GM19099 (cell line): Measurements from ENCODE around the gene MTRF1.

Experiments
- POLR2A ChIP-seq: IDR thresholded peaks from 3 replicates; pipeline ENCODE4 v1.6.1; 2011; ENCODE audit warnings: low read depth; ENCODE audit not compliant: insufficient read length; ENCODE audit errors: extremely low read depth

The MTRF1 gene

DNA sequence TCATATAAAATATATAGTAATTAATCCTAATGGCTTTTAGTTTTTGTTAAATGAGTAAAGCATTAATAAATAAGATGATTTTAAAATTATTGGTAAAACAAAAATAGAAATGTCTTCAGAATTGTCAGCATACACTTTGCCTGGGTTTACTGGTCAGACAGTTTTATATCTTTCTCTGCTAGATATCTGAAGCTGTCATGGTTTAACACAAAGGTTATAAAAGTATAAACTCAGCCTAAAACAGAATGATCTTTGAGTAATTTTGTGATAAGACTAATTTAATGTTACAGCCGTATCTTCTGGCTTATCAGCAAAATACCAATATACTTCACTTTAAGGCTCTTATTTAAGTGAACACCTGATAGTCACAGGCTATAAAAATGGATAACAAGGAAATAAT lies 29.9 kb upstream of the MTRF1 start:
- no peak for TF ChIP-seq POLR2A

GRCh38 chr13:41291246-41291645 lies 27.9 kb upstream of the MTRF1 start:
- TF ChIP-seq POLR2A = no peak

DNA sequence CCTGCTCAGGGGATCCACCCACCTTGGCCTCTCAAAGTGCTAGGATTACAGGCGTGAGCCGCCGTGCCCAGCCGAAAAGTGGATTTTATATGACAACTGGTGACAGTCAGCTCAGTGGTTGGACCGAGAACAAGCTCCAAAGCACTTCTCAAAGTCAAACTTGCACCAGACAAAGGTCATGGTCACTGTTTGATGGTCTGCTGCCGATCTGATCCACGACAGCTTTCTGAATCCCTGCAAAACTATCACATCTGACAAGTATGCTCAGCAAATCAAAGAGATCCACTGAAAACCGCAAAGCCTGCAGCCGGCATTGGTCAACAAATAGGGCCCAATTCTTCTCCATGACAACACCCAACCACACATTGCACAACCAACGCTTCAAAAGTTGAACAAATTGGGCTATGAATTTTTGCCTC lies 26.1 kb upstream of the MTRF1 start:
- no peak for TF ChIP-seq POLR2A

- TF ChIP-seq POLR2A = no peak
Measured at GRCh38 chr13:41286370-41286769, 23.0 kb upstream of the MTRF1 start.

DNA sequence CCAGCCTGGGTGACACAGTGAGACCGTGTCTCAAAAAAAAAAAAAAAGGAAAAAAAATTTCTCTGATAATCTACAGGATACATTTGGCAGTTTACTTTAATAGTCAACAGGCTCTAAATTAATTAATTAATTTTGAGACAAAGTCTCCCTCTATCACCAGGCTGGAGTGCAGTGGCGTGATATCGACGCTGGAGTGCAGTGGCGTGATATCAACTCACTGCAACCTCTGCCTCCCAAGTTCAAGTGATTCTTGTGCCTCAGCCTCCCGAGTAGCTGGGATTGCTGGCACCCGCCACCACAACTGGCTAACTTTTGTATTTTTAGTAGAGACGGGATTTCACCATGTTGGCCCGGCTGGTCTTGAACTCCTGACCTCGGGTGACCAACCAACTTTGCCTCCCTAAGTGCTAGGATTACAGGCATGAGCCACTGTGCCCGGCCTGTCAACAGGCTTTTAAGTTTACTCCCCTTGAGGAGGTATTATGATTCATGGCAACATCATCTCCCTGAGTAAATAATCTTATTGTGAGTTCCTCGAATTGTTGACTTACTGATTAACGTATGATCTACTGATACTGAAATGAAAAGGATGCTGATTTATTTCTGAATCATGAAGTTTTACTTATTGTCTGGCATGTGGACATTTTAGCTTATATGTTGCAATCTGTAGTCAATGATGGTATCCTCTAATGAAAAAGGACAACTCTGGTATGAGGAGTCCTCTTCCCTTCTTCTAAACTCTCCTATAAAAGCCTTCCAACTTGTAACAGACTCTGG lies 21.3 kb upstream of the MTRF1 start:
- no peak for TF ChIP-seq POLR2A

DNA sequence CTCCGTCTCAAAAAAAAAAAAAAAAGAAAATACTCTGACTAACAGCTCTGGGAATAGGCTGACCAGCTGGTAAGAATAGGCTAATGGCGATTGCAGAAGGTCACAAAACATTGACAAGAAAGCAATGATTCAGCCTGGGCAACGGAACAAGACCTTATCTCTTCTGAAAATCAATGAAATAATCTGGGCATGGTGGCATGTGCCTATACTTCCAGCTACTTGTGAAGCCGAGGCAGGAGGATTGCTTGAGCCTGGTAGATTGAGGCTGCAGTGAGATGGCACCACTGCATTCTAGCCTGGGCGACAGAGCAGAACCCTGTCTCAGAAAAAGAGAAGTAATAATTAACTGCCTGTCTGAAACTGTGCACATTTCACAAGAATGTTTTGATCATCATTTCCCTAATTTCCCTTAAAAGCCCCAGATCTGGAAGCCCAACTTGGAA lies 18.8 kb upstream of the MTRF1 start:
- no peak for TF ChIP-seq POLR2A

- no peak for TF ChIP-seq POLR2A
Measured at GRCh38 chr13:41276824-41277223, 13.4 kb upstream of the MTRF1 start.

DNA sequence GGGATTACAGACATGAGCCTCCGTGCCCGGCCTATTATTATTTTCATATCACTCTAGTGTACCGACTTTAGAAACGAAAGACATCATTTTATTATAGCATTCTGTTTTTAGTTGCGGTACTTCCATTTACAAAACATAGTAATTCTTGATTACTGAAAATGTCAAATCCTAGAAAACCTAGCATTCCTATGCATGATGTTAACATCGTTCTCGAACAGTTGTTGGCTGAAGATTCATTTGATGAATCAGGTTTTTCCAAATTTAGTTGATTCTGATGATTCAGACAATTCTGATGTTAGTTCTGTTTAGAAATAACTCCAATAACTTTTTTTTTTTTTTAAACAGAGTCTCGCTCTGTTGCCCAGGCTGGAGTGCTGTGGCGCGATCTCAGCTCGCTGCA lies 11.5 kb upstream of the MTRF1 start:
- TF ChIP-seq POLR2A = no peak

DNA sequence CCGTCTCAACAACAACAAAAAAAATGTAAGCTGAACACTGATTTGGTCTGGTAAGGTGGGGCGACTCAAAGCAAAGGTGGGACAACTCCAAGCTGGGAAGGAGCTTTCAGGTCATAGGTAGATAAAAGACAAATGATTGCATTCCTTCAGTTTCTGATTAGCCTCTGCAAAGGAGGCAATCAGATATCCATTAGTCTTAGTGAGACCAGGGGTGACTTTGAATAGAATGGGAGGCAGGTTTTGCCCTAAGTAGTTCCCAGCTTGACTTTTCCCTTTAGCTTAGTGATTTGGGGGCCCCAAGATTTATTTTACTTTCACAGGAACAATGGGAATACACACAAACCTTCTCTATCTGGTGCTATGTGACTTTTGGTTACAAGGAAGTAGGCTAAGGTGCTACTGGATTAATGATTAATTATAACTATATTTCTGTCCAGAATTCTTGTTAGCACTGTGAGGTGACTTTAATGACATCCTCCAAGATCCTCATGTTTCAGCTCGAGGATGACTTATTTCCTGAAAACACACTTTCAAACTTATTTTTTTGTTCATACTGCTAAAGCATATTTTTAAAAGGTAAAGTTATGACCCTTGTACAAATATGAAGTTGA lies 10.6 kb upstream of the MTRF1 start:
- TF ChIP-seq POLR2A = no peak

DNA sequence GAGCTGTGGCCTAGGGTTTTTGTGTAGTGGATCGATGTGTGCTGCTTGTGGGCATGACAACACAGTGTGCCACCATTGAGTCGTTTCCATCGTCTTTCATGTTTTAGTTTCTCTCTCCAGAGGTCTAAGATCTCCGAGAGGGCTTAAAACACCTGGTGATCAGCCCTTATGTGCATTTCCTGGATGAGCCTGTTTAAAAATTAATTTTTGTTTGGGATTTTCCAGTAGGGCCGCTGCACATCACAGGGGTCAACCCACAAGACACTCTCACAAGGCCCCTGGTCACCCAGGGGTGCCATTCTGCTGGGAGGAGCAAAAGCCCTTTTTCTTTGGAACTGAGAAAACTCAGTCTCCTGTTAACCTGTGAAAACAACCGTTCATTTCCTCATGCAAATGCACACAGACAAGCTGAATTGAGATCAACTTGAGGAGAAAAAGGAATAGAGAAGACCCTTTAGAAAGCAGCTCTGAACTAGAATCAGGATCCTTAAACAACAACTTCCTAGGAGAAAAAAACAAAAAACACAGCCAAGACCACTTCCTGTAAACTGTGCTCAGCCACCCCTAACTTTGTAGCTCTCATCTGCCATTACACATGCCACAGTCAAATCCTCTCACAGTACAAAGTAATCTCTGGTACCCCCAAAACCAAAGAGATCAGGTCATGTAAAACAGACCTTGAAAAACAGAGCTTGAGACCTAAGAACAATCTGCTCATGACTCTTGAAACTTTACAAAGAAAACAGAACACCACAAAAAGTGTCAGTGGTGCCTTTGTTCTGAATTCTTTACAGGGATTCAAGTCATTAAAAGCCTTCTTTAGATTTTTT lies 8.3 kb upstream of the MTRF1 start:
- no peak for TF ChIP-seq POLR2A

DNA sequence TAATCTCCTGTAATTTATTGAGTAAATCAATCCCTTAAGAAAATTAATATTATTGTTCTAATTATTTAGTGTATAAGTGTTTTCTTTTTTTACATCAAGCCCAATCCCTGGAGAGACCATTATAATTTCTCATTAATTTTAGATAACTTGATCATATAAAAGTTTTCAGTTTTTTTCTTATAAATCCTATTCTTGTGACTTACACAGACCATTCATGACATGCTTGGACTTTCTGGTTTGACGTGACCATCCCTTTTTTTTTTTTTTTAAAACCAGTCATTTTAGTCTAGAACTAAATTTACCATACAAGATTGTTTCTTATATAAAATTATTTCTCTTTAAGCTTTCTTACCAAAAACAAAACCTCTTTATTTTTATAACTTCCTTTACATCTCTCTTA lies 5.4 kb upstream of the MTRF1 start:
- no peak for TF ChIP-seq POLR2A

DNA sequence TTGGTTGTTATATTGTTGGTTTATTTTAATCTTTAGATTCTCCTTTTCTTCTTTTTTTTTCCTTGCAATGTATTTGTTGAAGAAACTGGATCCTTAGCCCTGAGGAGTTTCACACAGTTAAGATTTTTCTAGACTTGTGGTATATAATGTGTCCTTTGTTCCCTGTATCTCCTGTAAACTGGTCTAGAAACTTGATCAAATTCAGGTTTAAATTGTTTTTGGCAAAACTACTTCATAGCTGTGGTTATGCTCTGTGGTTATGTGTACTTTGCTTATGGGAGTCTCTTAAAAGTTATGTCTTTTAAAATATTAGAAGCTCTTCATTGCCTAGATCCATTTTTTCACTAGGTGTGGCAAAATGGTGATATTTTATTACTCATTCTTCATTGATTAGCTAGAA lies 3.7 kb upstream of the MTRF1 start:
- no peak for TF ChIP-seq POLR2A

GRCh38 chr13:41259875-41260501 lies 3.4 kb downstream of the MTRF1 start:
- TF ChIP-seq POLR2A = no peak

- no peak for TF ChIP-seq POLR2A
Measured at GRCh38 chr13:41257535-41257934, 5.8 kb downstream of the MTRF1 start.

DNA sequence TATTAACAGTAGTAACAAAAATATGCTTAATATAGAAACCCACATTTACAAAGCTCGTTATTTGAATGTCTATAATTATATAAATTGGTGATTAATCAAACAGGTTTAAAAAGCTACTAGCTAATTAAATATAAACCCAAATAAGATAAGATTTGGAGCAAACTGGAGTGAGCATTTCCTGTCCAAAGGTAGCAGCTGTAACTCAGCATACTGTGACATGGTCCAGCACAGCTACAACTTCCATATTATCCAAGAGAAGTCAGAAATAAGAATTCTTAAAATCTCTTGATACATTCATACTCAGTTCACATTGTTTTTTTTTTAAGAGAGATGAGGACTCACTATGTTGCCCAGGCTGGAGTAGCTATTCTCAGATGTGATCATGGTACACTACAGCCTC lies 8.5 kb downstream of the MTRF1 start:
- TF ChIP-seq POLR2A = no peak
